Heart left ventricle (tissue), 16 donors: ENCODE results near the gene EPB41L4B. TPM values are rescaled to one million over a fixed set of nuclear protein-coding genes. Genes with fewer than 3 reads are reported as not detected.

Source experiments
- ATAC-seq, 4 donors: fragments of 200-7000 bp; cut with Tn5 transposase; one replicate each; pipeline ENCODE4 v1.9.1; 2020 to 2022; ENCODE audit warnings: moderate library complexity in 4 of 4, mild to moderate bottlenecking in 3 of 4, moderate number of reproducible peaks in 1 of 4
- DNase-seq, 5 donors: peaks; one replicate each; pipeline ENCODE4 v3.0.0-alpha.2; 2020
- H3K27ac ChIP-seq, 12 donors: fragments of 200-600 bp; sonication (generic) in 4 of 12; one replicate each; pipeline versions ENCODE4 v1.5.0 to v1.8.0; 2016 to 2022; ENCODE audit warnings: mild to moderate bottlenecking in 2 of 12
- H3K27me3 ChIP-seq, 9 donors: fragments of 200-600 bp; sonication (generic) in 2 of 9; one replicate each; pipeline versions ENCODE4 v1.5.1 to v1.8.0; 2016 to 2022; ENCODE audit warnings: mild to moderate bottlenecking in 3 of 9
- H3K36me3 ChIP-seq, 9 donors: fragments of 200-600 bp; sonication (generic) in 2 of 9; one replicate each; pipeline versions ENCODE4 v1.5.0 to v1.8.0; 2018 to 2022; ENCODE audit warnings: mild to moderate bottlenecking in 2 of 9
- H3K4me1 ChIP-seq, 12 donors: fragments of 200-600 bp; sonication (generic) in 4 of 12; one replicate each; pipeline versions ENCODE4 v1.5.0 to v1.8.0; 2016 to 2022; ENCODE audit warnings: mild to moderate bottlenecking in 3 of 12
- H3K4me3 ChIP-seq, 12 donors: fragments of 200-600 bp; sonication (generic) in 4 of 12; one replicate each; pipeline versions ENCODE4 v1.5.0 to v1.8.0; 2017 to 2022; ENCODE audit warnings: mild to moderate bottlenecking in 9 of 12, moderate library complexity in 4 of 12
- H3K9me3 ChIP-seq, 12 donors: fragments of 200-600 bp; sonication (generic) in 4 of 12; one replicate each; pipeline versions ENCODE4 v1.5.0 to v1.8.0; 2016 to 2022; ENCODE audit warnings: mild to moderate bottlenecking in 1 of 12
- CTCF ChIP-seq, 12 donors: fragments of 200-600 bp; sonication (generic) in 4 of 12; IDR thresholded peaks; one replicate each; pipeline versions ENCODE4 v1.5.0 to v1.8.0; 2018 to 2022; ENCODE audit warnings: antibody characterized with exemption in 12 of 12, mild to moderate bottlenecking in 5 of 12
- POLR2A ChIP-seq, 2 donors: fragments of 450-650 bp; IDR thresholded peaks; one replicate each; pipeline ENCODE4 v1.6.1; 2017; ENCODE audit warnings: antibody characterized with exemption in 2 of 2, mild to moderate bottlenecking in 2 of 2, moderate library complexity in 2 of 2
- WGBS, 4 donors: extraction: QIAGEN DNeasy Blood & Tissue Kit in 2 of 4; methylation state at CpG; one replicate each; pipeline versions ENCODE4 v1.1.5 to v1.1.7; 2013 to 2018; 5-methylcytosine and 5-hydroxymethylcytosine counted together
- intact Hi-C, 10 donors: fragments of 100-400 bp; cut with DNase I; formaldehyde crosslinking; loops; one replicate each; pipeline versions ENCODE4 v1.11.1 to v1.14.2; 2022
- polyA plus RNA-seq, 2 donors: library from polyadenylated mRNA; stranded (reverse); fragments of 200-250 nt; gene quantifications; one replicate each; pipeline ENCODE4 v1.2.3, GENCODE V29; 2013
- total RNA-seq, 9 donors: library from RNA; depleted of rRNA in 2 of 9; stranded (reverse); fragments of >200 nt in 2 of 9; fragmentation: NEBNext Ultra II Directional in 3 of 9; extraction: Animal tissue kit (Norgen Biotek cat#: 25700) in 3 of 9; gene quantifications; one replicate each; pipeline versions ENCODE4 v1.1.0 to v1.2.4, GENCODE V29; 2016 to 2023
- donor health status: ischemic (EF 13 %, LVEDD 7.1; RV severe dilation, severe dysfunction).
- donor health status: healthy with polysubstance abuse.
- donor health status: DM: no; HTN: yes; CAD: no.
- donor health status: DM: no; HTN: no; CAD: no.
- donor health status: ischemic (EF 25% LVEDD 6.9; RV normal size, moderate dysfunction).
- donor health status: ischemic (EF 25% LVEDD 5.7; RV mildly dilated, moderate dysfunction).
- donor health status: healthy.
- donor health status: DM: yes; HTN: yes; CAD: no.
- donor health status: ischemic (EF 35%, LVEDD 5.7; RV mildly dilated, moderate dysfunction).
- donor health status: nonischemic (EF 11% LVEDD 7.7; RV severe dilation, severe dysfunction).
- donor health status: DM: yes; HTN: yes; CAD: no.
- donor health status: PGD.
- donor health status: ischemic (EF 29% LVEDD 5.4; RV normal size, mild dysfunction).
- donor health status: nonischemic (EF 23%, LVEDD 6.1; RV moderate dilation, normal function).

Gene EPB41L4B
- total and polyA plus RNA-seq, 11 donors = 0.71 to 16.5 (median 8.9) TPM

GRCh38 chr9:109158651-109159050 is 162.2 kb downstream of the EPB41L4B start:
- H3K4me1 ChIP-seq = no peaks in the 10 kb centered on the region
- intact Hi-C loops = no loop called here
- peaks cover 0 to 5% (median 0%) of the 10 kb centered on the region in 12 donors for H3K9me3 ChIP-seq
- no peak overlapping the region for H3K4me3 ChIP-seq
- ATAC-seq (no peak), DNase-seq (no peak)
- H3K27me3 ChIP-seq = peaks cover 0 to 4% (median 0%) of the 10 kb centered on the region in 9 donors
- H3K27ac ChIP-seq = no peak overlapping the region
- no peaks in the 10 kb centered on the region for H3K36me3 ChIP-seq
- TF ChIP-seq CTCF (IDR thresholded peaks at IDR 0.05) = no peak
- TF ChIP-seq POLR2A (IDR thresholded peaks at IDR 0.05) = no peak

GRCh38 chr9:109156708-109157107 is 164.2 kb downstream of the EPB41L4B start:
- WGBS, 4 donors = 79 to 84% (median 80%) methylated on average over 8 of the region's 8 CpGs
- no peak for TF ChIP-seq POLR2A (IDR thresholded peaks at IDR 0.05)
- TF ChIP-seq CTCF (IDR thresholded peaks at IDR 0.05) = no peak

GRCh38 chr9:109150925-109151545 is 169.8 kb downstream of the EPB41L4B start:
- no peaks in the 10 kb centered on the region for H3K4me1 ChIP-seq
- ATAC-seq (no peak), DNase-seq (no peak)
- H3K9me3 ChIP-seq = peaks cover 0 to 13% (median 5%) of the 10 kb centered on the region in 12 donors
- WGBS, 4 donors = 93 to 97% (median 96%) methylated on average over 3 of the region's 3 CpGs
- intact Hi-C loops = no loop called here
- H3K27ac ChIP-seq = no peak overlapping the region
- H3K27me3 ChIP-seq = no peaks in the 10 kb centered on the region
- H3K36me3 ChIP-seq = no peaks in the 10 kb centered on the region
- TF ChIP-seq CTCF (IDR thresholded peaks at IDR 0.05) (no peak), POLR2A (IDR thresholded peaks at IDR 0.05) (no peak)
- no peak overlapping the region for H3K4me3 ChIP-seq

More at GRCh38 chr9:109156708-109157107, 164.2 kb downstream of the EPB41L4B start:
- Histone ChIP-seq H3K27me3 (peaks cover 0 to 4% (median 0%) of the 10 kb centered on the region in 9 donors), H3K9me3 (peaks cover 0 to 13% (median 5%) of the 10 kb centered on the region in 12 donors), H3K4me3 (no peak overlapping the region), H3K4me1 (no peaks in the 10 kb centered on the region), H3K27ac (no peak overlapping the region), H3K36me3 (no peaks in the 10 kb centered on the region)
- no peak for ATAC-seq
- no peak for DNase-seq
- intact Hi-C loops = no loop called here

GRCh38 chr9:109149722-109150121 is 171.1 kb downstream of the EPB41L4B start:
- no peak overlapping the region for H3K4me3 ChIP-seq
- 84 to 90% (median 89%) methylated on average over 4 of the region's 4 CpGs for WGBS, 4 donors
- no peaks in the 10 kb centered on the region for H3K4me1 ChIP-seq
- no peak overlapping the region for H3K27ac ChIP-seq
- TF ChIP-seq CTCF (IDR thresholded peaks at IDR 0.05) = no peak
- TF ChIP-seq POLR2A (IDR thresholded peaks at IDR 0.05) = no peak
- H3K36me3 ChIP-seq = no peaks in the 10 kb centered on the region
- H3K27me3 ChIP-seq = no peaks in the 10 kb centered on the region
- no peak for ATAC-seq
- no peak for DNase-seq
- intact Hi-C loops = loop anchor here in 1 of 10 donors (10.0 kb wide), 1 partner anchor 55 kb away; no protein-coding TSS in a partner anchor
- H3K9me3 ChIP-seq = peaks cover 0 to 13% (median 5%) of the 10 kb centered on the region in 12 donors
